GM18951 (cell line): ENCODE results near the gene ACVRL1.

Source experiments
- POLR2A ChIP-seq: IDR thresholded peaks from 4 replicates; pipeline ENCODE4 v1.6.1; 2011; ENCODE audit warnings: mild to moderate bottlenecking; ENCODE audit not compliant: insufficient read length, insufficient read depth; ENCODE audit errors: extremely low read depth
- in situ Hi-C: fragments of 300-500 bp; cut with MboI; formaldehyde crosslinking; loops from one replicate; pipeline ENCODE4 v1.12.0; 2022; ENCODE audit warnings: low sequenced_read_pairs, mixed read lengths, inconsistent platforms; ENCODE audit not compliant: unreplicated experiment

The ACVRL1 gene

GRCh38 chr12:51897181-51897580, 10.1 kb upstream of the ACVRL1 start:
- no peak for TF ChIP-seq POLR2A
- in situ Hi-C loops, result no loop called here

- in situ Hi-C loops, result no loop called here
- TF ChIP-seq POLR2A, result no peak
Observed at GRCh38 chr12:51898506-51898905, 8.8 kb upstream of the ACVRL1 start.

GRCh38 chr12:51898937-51899336, 8.4 kb upstream of the ACVRL1 start:
- TF ChIP-seq POLR2A, result no peak
- in situ Hi-C loops, result no loop called here

GRCh38 chr12:51900323-51900889, 6.9 kb upstream of the ACVRL1 start:
- in situ Hi-C loops, result no loop called here
- TF ChIP-seq POLR2A, result no peak

GRCh38 chr12:51901121-51901817, 6.0 kb upstream of the ACVRL1 start:
- no peak for TF ChIP-seq POLR2A
- in situ Hi-C loops, result no loop called here

- no peak for TF ChIP-seq POLR2A
- in situ Hi-C loops, result no loop called here
Observed at GRCh38 chr12:51901881-51902280, 5.4 kb upstream of the ACVRL1 start.

- TF ChIP-seq POLR2A, result no peak
- in situ Hi-C loops, result no loop called here
Observed at GRCh38 chr12:51904951-51905470, 2.3 kb upstream of the ACVRL1 start.

- in situ Hi-C loops, result no loop called here
- TF ChIP-seq POLR2A, result no peak
Observed at GRCh38 chr12:51905471-51906429, 1.6 kb upstream of the ACVRL1 start.

GRCh38 chr12:51906430-51907082, 748 bp upstream of the ACVRL1 start:
- in situ Hi-C loops, result no loop called here
- TF ChIP-seq POLR2A, result no peak

GRCh38 chr12:51907856-51908425, 637 bp downstream of the ACVRL1 start:
- in situ Hi-C loops, result no loop called here
- TF ChIP-seq POLR2A, result no peak

GRCh38 chr12:51908876-51909592, 1.7 kb downstream of the ACVRL1 start:
- in situ Hi-C loops, result no loop called here
- no peak for TF ChIP-seq POLR2A

GRCh38 chr12:51910168-51910567, 2.9 kb downstream of the ACVRL1 start:
- no peak for TF ChIP-seq POLR2A
- in situ Hi-C loops, result no loop called here
